Adrenal gland (tissue), 12 donors: ENCODE results near the gene BAMBI. TPM values are rescaled to one million over a fixed set of nuclear protein-coding genes. Genes with fewer than 3 reads are reported as not detected.
"Not testable (repeated sequence)": the region's sequence is repeated elsewhere in the genome, so short reads cannot be mapped to it uniquely, and the experiment has no call there.

ENCODE experiments used
- DNase-seq, 7 donors: peaks; one replicate each; pipeline ENCODE4 v3.0.0-alpha.2; 2019 to 2020
- H3K27ac ChIP-seq, 5 donors: fragments of 200-600 bp; sonication (generic) in 4 of 5; 1 replicate in 3 of 5; 2 replicates in 2 of 5; pipeline versions ENCODE4 v1.5.1 to v1.8.0; 2016 to 2020; ENCODE audit warnings: mild to moderate bottlenecking in 1 of 5
- H3K27me3 ChIP-seq: fragments of 200-600 bp; 2 replicates; pipeline ENCODE4 v1.8.0; 2021
- H3K36me3 ChIP-seq, 2 donors: fragments of 200-600 bp; replicated peaks in 1 of 2; 1 replicate in 1 of 2; 2 replicates in 1 of 2; pipeline versions ENCODE4 v1.5.1 to v1.8.0; 2018 to 2022
- H3K4me1 ChIP-seq, 2 donors: fragments of 200-600 bp; replicated peaks in 1 of 2; 1 replicate in 1 of 2; 2 replicates in 1 of 2; pipeline versions ENCODE4 v1.5.1 to v1.8.0; 2018 to 2021
- H3K4me3 ChIP-seq, 4 donors: fragments of 200-600 bp; sonication (generic) in 3 of 4; one replicate each; pipeline ENCODE4 v1.5.1; 2016 to 2018
- H3K9me3 ChIP-seq, 3 donors: fragments of 200-600 bp; sonication (generic) in 1 of 3; replicated peaks in 1 of 3; 1 replicate in 2 of 3; 2 replicates in 1 of 3; pipeline versions ENCODE4 v1.5.1 to v1.8.0; 2016 to 2021
- CTCF ChIP-seq, 6 experiments: fragments of 450-650 bp in 4 of 6; fragments of 200-600 bp in 2 of 6; sonication (generic) in 1 of 6; IDR thresholded peaks; 1 replicate in 5 of 6; 2 replicates in 1 of 6; pipeline versions ENCODE4 v1.5.1 to v1.8.0; 2016 to 2021; ENCODE audit warnings: antibody characterized with exemption in 6 of 6, mild to moderate bottlenecking in 2 of 6, moderate library complexity in 1 of 6
- POLR2A ChIP-seq, 2 donors: fragments of 450-650 bp; IDR thresholded peaks; one replicate each; pipeline ENCODE4 v1.6.1; 2017; ENCODE audit warnings: antibody characterized with exemption in 2 of 2, mild to moderate bottlenecking in 2 of 2, moderate library complexity in 1 of 2
- WGBS, 4 donors: extraction: QIAGEN DNeasy Blood & Tissue Kit in 2 of 4; methylation state at CpG; one replicate each; pipeline versions ENCODE4 v1.1.5 to v1.1.7; 2013 to 2017; 5-methylcytosine and 5-hydroxymethylcytosine counted together
- intact Hi-C, 2 donors: fragments of 100-400 bp; cut with DNase I; formaldehyde crosslinking; loops; one replicate each; pipeline versions ENCODE4 v1.14.1 to v1.15.0; 2022 to 2023
- polyA plus RNA-seq, 3 donors: library from polyadenylated mRNA; stranded (reverse); fragments of 200-250 nt in 2 of 3; fragments of 350-450 nt in 1 of 3; fragmentation: Illumina TruSeq in 1 of 3; extraction: RNeasy Lipid Tissue Mini Kit (QIAGEN cat#74804) in 1 of 3; gene quantifications; one replicate each; pipeline ENCODE4 v1.2.3, GENCODE V29; 2013 to 2014
- total RNA-seq, 9 donors: library from RNA; depleted of rRNA in 4 of 9; stranded (reverse); fragments of >200 nt in 4 of 9; fragments of 120-200 nt in 1 of 9; fragmentation: NEBNext Ultra II Directional in 1 of 9; extraction: Animal tissue kit (Norgen Biotek cat#: 25700) in 1 of 9; gene quantifications; one replicate each; pipeline versions ENCODE4 v1.1.0 to v1.2.4, GENCODE V29; 2013 to 2023
- donor health status: healthy with polysubstance abuse.
- donor health status: Bipolar disorder and iron deficiency.
- donor health status: DM: yes; HTN: yes; CAD: no.
- donor health status: DM: no; HTN: no; CAD: no.
- donor health status: DM: no; HTN: no; CAD: no.
- donor health status: DM: yes; HTN: yes; CAD: no.

BAMBI gene
- total and polyA plus RNA-seq, 12 donors: 19.5 to 114 (median 71.9) TPM

- Histone ChIP-seq H3K4me3 (no peak overlapping the region), H3K27ac (no peak overlapping the region), H3K9me3 (no peaks in the 10 kb centered on the region), H3K36me3 (no peaks in the 10 kb centered on the region), H3K4me1 (no peaks in the 10 kb centered on the region), H3K27me3 (peaks cover 5% of the 10 kb centered on the region)
- intact Hi-C loops: loop anchor here in 1 of 2 donors (5.0 kb wide), 1 partner anchor 665 kb away; no protein-coding TSS in a partner anchor
- TF ChIP-seq POLR2A (IDR thresholded peaks at IDR 0.05) (no peak), CTCF (IDR thresholded peaks at IDR 0.05) (no peak)
- DNase-seq: no peak
- 93 to 98% (median 95%) methylated on average over 5 of the region's 5 CpGs for WGBS, 4 donors
Observed at GRCh38 chr10:28652703-28653102, 24.6 kb upstream of the BAMBI start.

- H3K4me3 ChIP-seq, H3K4me1 ChIP-seq, H3K27ac ChIP-seq, intact Hi-C loops, H3K27me3 ChIP-seq, DNase-seq, H3K9me3 ChIP-seq, H3K36me3 ChIP-seq: not testable (repeated sequence)
- 53 to 70% (median 68%) methylated on average over 7 of the region's 7 CpGs for WGBS, 4 donors
Observed at GRCh38 chr10:28658824-28659223, 18.5 kb upstream of the BAMBI start.

- no peak for DNase-seq
- Histone ChIP-seq H3K36me3 (no peaks in the 10 kb centered on the region), H3K27me3 (no peaks in the 10 kb centered on the region), H3K4me1 (no peaks in the 10 kb centered on the region), H3K9me3 (no peaks in the 10 kb centered on the region), H3K4me3 (no peak overlapping the region), H3K27ac (no peak overlapping the region)
- TF ChIP-seq POLR2A (IDR thresholded peaks at IDR 0.05) (no peak), CTCF (IDR thresholded peaks at IDR 0.05) (no peak)
- 35 to 70% (median 52%) methylated on average over 3 of the region's 3 CpGs for WGBS, 4 donors
- intact Hi-C loops: loop anchor here (5.0 to 10.0 kb wide), 3 partner anchors 471 to 644 kb away; no protein-coding TSS in a partner anchor
Observed at GRCh38 chr10:28661035-28661434, 16.3 kb upstream of the BAMBI start.

- Histone ChIP-seq H3K27ac (no peak overlapping the region), H3K27me3 (no peaks in the 10 kb centered on the region), H3K36me3 (no peaks in the 10 kb centered on the region), H3K4me3 (no peak overlapping the region), H3K9me3 (no peaks in the 10 kb centered on the region), H3K4me1 (peaks cover 0 to 4% of the 10 kb centered on the region in 2 donors)
- 5 to 7% (median 5%) methylated on average over 9 of the region's 9 CpGs for WGBS, 4 donors
- peak; percentile 92 to 98 (median 96) for TF ChIP-seq CTCF (IDR thresholded peaks at IDR 0.05)
- no peak for TF ChIP-seq POLR2A (IDR thresholded peaks at IDR 0.05)
- intact Hi-C loops: loop anchor here (5.0 to 10.0 kb wide), 3 partner anchors 469 to 641 kb away; no protein-coding TSS in a partner anchor
- peak; percentile 84 to 94 (median 87) for DNase-seq
Observed at GRCh38 chr10:28663576-28664368, 13.5 kb upstream of the BAMBI start.
